Esophagus squamous epithelium (tissue), 4 donors: ENCODE results near the gene FNDC8.

Source experiments
- POLR2A ChIP-seq, 4 donors: fragments of 450-650 bp; IDR thresholded peaks; one replicate each; pipeline ENCODE4 v1.6.1; 2017; ENCODE audit warnings: antibody characterized with exemption in 4 of 4, mild to moderate bottlenecking in 4 of 4, moderate library complexity in 3 of 4
- TF ChIP-seq, protein P1 (sequence below), 6 experiments: fragments of 450-650 bp in 4 of 6; fragments of 200-600 bp in 2 of 6; sonication (generic) in 2 of 6; IDR thresholded peaks; one replicate each; pipeline ENCODE4 v1.5.1; 2016 to 2019; ENCODE audit warnings: antibody characterized with exemption in 6 of 6, mild to moderate bottlenecking in 4 of 6, moderate library complexity in 4 of 6

DNA sequence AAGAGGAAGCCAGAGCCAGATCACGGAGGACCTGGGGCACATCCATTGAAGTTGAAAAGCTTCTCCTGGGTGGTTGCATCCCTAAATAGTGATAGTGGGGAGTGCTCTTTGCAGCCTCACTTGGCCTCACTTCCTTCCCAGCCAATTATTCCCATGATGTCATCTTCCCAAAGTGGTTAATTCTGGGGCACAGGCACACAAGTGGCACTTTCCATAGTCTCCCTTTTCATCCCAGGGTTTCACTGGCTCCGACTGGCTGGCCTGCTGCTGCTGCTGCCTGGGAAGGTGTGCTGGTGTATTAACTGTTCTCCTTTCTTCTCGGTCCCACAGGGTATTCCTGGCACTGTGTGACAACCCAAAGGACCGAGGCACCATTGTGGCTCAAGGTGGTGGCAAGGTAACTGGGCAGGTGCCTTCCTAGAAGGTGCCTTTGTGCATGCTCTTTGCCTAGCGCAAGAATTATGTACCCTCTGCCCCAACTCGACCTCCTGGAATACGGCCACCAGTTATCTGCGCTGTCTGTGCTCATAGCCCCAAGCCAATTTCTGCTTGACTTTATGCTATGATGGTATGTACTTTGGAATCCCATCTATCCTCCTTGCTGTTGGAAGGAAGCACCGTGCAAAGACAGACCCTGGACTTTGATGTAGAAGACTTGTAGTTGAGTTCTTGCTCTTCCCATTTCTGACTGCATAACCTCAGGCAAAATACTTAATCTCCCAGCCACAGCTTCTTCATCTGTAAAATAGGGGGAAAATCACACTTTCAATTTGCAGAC lies 54.4 kb downstream of the FNDC8 start:
- no peak for TF ChIP-seq POLR2A (IDR thresholded peaks at IDR 0.05)
- TF ChIP-seq, protein P1, sequence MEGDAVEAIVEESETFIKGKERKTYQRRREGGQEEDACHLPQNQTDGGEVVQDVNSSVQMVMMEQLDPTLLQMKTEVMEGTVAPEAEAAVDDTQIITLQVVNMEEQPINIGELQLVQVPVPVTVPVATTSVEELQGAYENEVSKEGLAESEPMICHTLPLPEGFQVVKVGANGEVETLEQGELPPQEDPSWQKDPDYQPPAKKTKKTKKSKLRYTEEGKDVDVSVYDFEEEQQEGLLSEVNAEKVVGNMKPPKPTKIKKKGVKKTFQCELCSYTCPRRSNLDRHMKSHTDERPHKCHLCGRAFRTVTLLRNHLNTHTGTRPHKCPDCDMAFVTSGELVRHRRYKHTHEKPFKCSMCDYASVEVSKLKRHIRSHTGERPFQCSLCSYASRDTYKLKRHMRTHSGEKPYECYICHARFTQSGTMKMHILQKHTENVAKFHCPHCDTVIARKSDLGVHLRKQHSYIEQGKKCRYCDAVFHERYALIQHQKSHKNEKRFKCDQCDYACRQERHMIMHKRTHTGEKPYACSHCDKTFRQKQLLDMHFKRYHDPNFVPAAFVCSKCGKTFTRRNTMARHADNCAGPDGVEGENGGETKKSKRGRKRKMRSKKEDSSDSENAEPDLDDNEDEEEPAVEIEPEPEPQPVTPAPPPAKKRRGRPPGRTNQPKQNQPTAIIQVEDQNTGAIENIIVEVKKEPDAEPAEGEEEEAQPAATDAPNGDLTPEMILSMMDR (IDR thresholded peaks at IDR 0.05) = no peak
